Measurements from ENCODE around the gene PITHD1. TPM values are rescaled to one million over a fixed set of nuclear protein-coding genes. Genes with fewer than 3 reads are reported as not detected.
A peak's percentile ranks its signal among the peaks of the same experiment; 100 is the strongest.

PITHD1 gene
- total RNA-seq, 4 donors from 2014 or later = 36.7 to 40.6 (median 38.9) TPM

DNA sequence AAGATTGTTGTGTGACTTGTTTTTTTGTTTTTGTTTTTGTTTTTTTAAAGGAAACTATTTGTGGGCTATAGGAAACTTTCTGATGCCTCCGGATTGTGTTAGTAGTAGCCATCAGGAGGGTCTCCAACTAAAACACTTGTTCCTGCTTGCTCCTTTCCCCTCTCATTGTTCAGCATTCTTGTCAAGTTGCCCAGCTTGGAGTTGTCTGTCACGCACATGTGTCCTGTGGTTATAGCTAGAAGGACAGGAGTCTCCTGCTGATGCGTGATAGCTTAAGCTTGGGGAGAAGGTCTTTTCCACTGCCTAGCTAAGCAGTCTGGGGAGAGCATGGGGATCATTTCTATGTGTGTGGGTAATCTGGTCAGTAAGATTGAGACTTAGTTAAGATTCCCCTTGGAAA lies 9.5 kb downstream of the PITHD1 start:
- Histone ChIP-seq H3K4me3 (no peak overlapping the region), H3K9me3 (no peaks in the 10 kb centered on the region), H3K36me3 (peaks cover 0 to 43% (median 10%) of the 10 kb centered on the region in 4 donors), H3K27me3 (no peaks in the 10 kb centered on the region), H3K4me1 (peaks cover 11 to 21% (median 16%) of the 10 kb centered on the region in 4 donors), H3K27ac (no peak overlapping the region)
- no peak for DNase-seq
- TF ChIP-seq EP300 (IDR thresholded peaks at IDR 0.05; ENCODE audit: low read depth) (no peak), POLR2AphosphoS5 (IDR thresholded peaks at IDR 0.05) (no peak)
- TF ChIP-seq, protein P1, sequence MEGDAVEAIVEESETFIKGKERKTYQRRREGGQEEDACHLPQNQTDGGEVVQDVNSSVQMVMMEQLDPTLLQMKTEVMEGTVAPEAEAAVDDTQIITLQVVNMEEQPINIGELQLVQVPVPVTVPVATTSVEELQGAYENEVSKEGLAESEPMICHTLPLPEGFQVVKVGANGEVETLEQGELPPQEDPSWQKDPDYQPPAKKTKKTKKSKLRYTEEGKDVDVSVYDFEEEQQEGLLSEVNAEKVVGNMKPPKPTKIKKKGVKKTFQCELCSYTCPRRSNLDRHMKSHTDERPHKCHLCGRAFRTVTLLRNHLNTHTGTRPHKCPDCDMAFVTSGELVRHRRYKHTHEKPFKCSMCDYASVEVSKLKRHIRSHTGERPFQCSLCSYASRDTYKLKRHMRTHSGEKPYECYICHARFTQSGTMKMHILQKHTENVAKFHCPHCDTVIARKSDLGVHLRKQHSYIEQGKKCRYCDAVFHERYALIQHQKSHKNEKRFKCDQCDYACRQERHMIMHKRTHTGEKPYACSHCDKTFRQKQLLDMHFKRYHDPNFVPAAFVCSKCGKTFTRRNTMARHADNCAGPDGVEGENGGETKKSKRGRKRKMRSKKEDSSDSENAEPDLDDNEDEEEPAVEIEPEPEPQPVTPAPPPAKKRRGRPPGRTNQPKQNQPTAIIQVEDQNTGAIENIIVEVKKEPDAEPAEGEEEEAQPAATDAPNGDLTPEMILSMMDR (IDR thresholded peaks at IDR 0.05) = no peak
- intact Hi-C loops (cut with DNase I; ENCODE audit: low total_unique reads) (no loop called here), in situ Hi-C loops (cut with MboI; ENCODE audit: low pct_ligation_motif_present in 1 of 4, low pct_unique_long_range_greater_than_20kb in 1 of 4, low sequenced_read_pairs in 3 of 4) (no loop called here)
- 92 to 97% methylated on average over 2 to 3 of the region's 3 CpGs for WGBS, 2 donors (ENCODE audit: low coverage in 1 of 2)

DNA sequence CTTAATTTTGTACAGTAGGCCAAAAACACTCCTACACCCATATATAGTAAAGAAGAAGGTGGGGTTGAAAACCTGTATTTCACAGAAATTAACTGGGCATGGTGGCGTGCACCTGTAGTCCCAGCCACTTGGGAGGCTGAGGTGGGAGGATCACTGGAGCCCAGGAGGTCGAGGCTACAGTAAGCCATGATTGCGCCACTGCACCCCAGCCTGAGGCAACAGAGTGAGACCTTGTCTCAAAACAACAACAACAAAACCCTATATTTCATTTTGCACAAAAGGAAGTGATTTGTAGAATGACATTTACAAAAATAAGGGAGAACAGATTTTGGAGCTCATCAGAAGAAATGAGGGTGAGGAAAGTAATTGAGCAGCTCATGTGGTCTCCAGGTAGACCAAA lies 10.5 kb downstream of the PITHD1 start:
- no peak overlapping the region for H3K27ac ChIP-seq
- H3K27me3 ChIP-seq = no peaks in the 10 kb centered on the region
- in situ Hi-C loops (cut with MboI; ENCODE audit: low pct_ligation_motif_present in 1 of 4, low pct_unique_long_range_greater_than_20kb in 1 of 4, low sequenced_read_pairs in 3 of 4) = no loop called here
- no peak for DNase-seq
- intact Hi-C loops (cut with DNase I; ENCODE audit: low total_unique reads) = no loop called here
- H3K4me3 ChIP-seq = no peak overlapping the region
- WGBS, 2 donors (ENCODE audit: low coverage in 1 of 2) = 95 to 100% methylated on average over 1 to 3 of the region's 3 CpGs
- peaks cover 0 to 41% (median 9%) of the 10 kb centered on the region in 4 donors for H3K36me3 ChIP-seq
- peaks cover 11 to 30% (median 26%) of the 10 kb centered on the region in 4 donors for H3K4me1 ChIP-seq
- no peak for TF ChIP-seq POLR2A (IDR thresholded peaks at IDR 0.05)
- TF ChIP-seq POLR2AphosphoS5 (IDR thresholded peaks at IDR 0.05) = no peak
- H3K9me3 ChIP-seq = no peaks in the 10 kb centered on the region

DNA sequence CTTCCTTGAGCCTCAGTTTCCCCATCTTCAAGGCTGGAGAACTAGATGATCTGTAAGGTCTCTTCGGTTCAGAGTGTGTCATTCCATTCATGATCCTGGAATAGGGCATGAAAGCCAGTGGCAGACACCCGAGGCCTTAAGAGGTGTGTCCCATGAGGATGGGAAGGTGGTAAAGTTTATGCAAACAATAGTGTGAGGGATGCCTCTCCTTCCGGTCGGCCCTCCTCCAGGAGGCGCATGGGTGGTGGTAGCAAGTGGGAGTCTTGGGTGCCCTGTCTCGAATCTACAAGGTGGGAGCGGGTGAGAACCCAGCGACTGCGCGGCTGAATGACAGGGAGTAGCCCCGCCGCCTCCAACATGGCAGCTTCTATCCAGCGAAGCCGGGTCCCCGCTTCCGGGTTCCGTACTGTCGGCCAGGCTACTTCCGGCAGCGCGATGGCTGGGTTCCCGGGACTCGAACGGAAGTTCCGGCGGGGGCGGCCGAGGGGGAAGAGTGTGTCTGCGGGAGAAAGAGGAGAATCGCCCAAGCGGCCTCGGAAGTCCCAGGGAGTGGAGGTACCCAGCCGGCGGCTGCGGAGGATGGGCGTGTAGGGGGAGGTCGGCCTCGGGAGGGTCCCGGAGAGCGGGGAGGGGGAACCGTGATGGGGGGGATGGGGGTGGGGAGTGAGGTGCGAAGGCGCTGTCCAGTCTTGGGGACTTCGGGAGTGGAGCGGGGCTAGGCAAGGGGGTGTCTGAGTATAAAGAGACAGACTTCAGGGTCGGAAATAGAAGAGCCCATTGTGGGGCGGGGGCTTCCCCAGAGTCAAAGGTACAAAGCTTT lies 12.7 kb downstream of the PITHD1 start, which contains the start of gene LYPLA2:
TSS of gene LYPLA2 (plus strand) at position 450 of the 820 bp plus-strand sequence. CDS start 1,538 bp downstream, outside the sequence.
- intact Hi-C loops (cut with DNase I; ENCODE audit: low total_unique reads) = no loop called here
- Histone ChIP-seq H3K9me3 (no peaks in the 10 kb centered on the region), H3K4me1 (peaks cover 11 to 37% (median 28%) of the 10 kb centered on the region in 4 donors), H3K27ac (peak within 1 kb of the TSS; percentile 78 to 90 (median 86)), H3K36me3 (peaks cover 0 to 21% (median 5%) of the 10 kb centered on the region in 4 donors), H3K27me3 (no peaks in the 10 kb centered on the region), H3K4me3 (peak within 1 kb of the TSS; percentile 66 to 87 (median 76))
- DNase-seq = peak; percentile 94
- in situ Hi-C loops (cut with MboI; ENCODE audit: low pct_ligation_motif_present in 1 of 4, low pct_unique_long_range_greater_than_20kb in 1 of 4, low sequenced_read_pairs in 3 of 4) = no loop called here
- 0 to 2% methylated on average over 4 to 47 of the region's 47 CpGs for WGBS, 2 donors (ENCODE audit: low coverage in 1 of 2)
- peak; percentile 59 to 77 (median 76) for TF ChIP-seq POLR2AphosphoS5 (IDR thresholded peaks at IDR 0.05)
- TF ChIP-seq POLR2A (IDR thresholded peaks at IDR 0.05) = peak; percentile 61
- TF ChIP-seq EP300 (IDR thresholded peaks at IDR 0.05; ENCODE audit: low read depth) = no peak
- TF ChIP-seq, protein P1 (IDR thresholded peaks at IDR 0.05) = no peak

DNA sequence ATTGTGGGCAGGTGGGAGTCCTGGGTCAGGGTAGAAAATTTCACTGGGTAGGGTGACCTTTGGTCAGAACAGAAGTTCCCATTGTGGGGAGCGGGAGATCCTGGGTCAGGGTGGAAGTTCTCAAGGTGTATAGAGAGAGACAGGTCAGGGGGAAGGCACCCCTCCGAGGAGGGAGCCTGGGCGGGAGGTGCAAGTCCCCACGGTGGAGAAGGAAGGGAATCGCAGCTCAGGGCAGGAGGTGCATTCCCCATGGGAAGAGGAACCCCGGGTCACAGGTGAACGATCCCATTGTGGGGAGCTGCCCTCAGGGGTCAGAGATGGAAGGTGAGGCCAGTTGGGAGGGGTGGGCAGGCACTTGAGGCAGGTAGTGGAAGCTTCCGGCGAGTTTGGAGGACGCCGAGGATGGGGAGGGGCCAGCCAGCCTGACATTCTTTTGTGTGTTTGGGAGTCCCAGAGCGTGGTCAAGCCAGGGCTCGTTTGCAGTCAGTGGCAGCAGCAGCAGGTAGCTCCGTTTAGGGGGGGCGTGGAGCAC lies 13.4 kb downstream of the PITHD1 start:
- peak overlapping the region; percentile 66 to 87 (median 76) for H3K4me3 ChIP-seq
- H3K36me3 ChIP-seq = peaks cover 0 to 15% (median 2%) of the 10 kb centered on the region in 4 donors
- no peaks in the 10 kb centered on the region for H3K27me3 ChIP-seq
- intact Hi-C loops (cut with DNase I; ENCODE audit: low total_unique reads) = no loop called here
- WGBS, 2 donors (ENCODE audit: low coverage in 1 of 2) = 0% methylated on average over 1 to 14 of the region's 15 CpGs
- no peak for TF ChIP-seq EP300 (IDR thresholded peaks at IDR 0.05; ENCODE audit: low read depth)
- in situ Hi-C loops (cut with MboI; ENCODE audit: low pct_ligation_motif_present in 1 of 4, low pct_unique_long_range_greater_than_20kb in 1 of 4, low sequenced_read_pairs in 3 of 4) = no loop called here
- peak; percentile 50 for DNase-seq
- H3K4me1 ChIP-seq = peaks cover 11 to 41% (median 31%) of the 10 kb centered on the region in 4 donors
- no peaks in the 10 kb centered on the region for H3K9me3 ChIP-seq
- peak overlapping the region; percentile 78 to 90 (median 86) for H3K27ac ChIP-seq
